HCT116 (cell line): Measurements from ENCODE around the gene SBNO2.

Source experiments
- ELF1 ChIP-seq: IDR thresholded peaks from 2 replicates; pipeline ENCODE4 v1.6.1; 2012; ENCODE audit warnings: low read depth, borderline replicate concordance
- EZH2 ChIP-seq: fragments of 200-600 bp; sonication (generic); IDR thresholded peaks from 2 replicates; pipeline ENCODE4 v1.6.1; 2017; ENCODE audit warnings: antibody characterized with exemption, mixed run types
- EZH2phosphoT487 ChIP-seq: fragments of 200-600 bp; IDR thresholded peaks from 2 replicates; pipeline ENCODE4 v1.6.1; 2018; ENCODE audit warnings: antibody characterized with exemption, borderline replicate concordance
- MAX ChIP-seq: IDR thresholded peaks from 2 replicates; pipeline ENCODE4 v1.6.1; 2012
- RAD21 ChIP-seq: IDR thresholded peaks from 2 replicates; pipeline ENCODE4 v1.6.1; 2012; ENCODE audit warnings: low read depth, mild to moderate bottlenecking
- SIN3A ChIP-seq: IDR thresholded peaks from 2 replicates; pipeline ENCODE4 v1.6.1; 2012; ENCODE audit warnings: low read depth

- no peak for TF ChIP-seq MAX
- no peak for TF ChIP-seq RAD21
- no peak for TF ChIP-seq ELF1
- TF ChIP-seq SIN3A: no peak
- TF ChIP-seq EZH2: no peak
- TF ChIP-seq EZH2phosphoT487: no peak
Observed at GRCh38 chr19:1066251-1066747, 107.8 kb downstream of the SBNO2 start.
